ENCODE results near the gene LHFPL4.
"Not testable (repeated sequence)": the region's sequence is repeated elsewhere in the genome, so short reads cannot be mapped to it uniquely, and the experiment has no call there.

Gene LHFPL4

GRCh38 chr3:9496893-9497292 is 56.7 kb downstream of the LHFPL4 start:
- no peak for DNase-seq (ENCODE audit: low read depth)
- TF ChIP-seq CTCF (conservative IDR thresholded peaks at IDR 0.05; ENCODE audit: low read length) = no peak
- H3K4me3 ChIP-seq (ENCODE audit: low read length) = no peak overlapping the region

GRCh38 chr3:9494036-9494435 is 59.6 kb downstream of the LHFPL4 start:
- DNase-seq (ENCODE audit: low read depth); H3K4me3 ChIP-seq (ENCODE audit: low read length): not testable (repeated sequence)

- peak; percentile 6 for DNase-seq (ENCODE audit: low read depth)
- H3K4me3 ChIP-seq (ENCODE audit: low read length) = no peak overlapping the region
- no peak for TF ChIP-seq CTCF (conservative IDR thresholded peaks at IDR 0.05; ENCODE audit: low read length)
Measured at GRCh38 chr3:9491506-9491905, 62.1 kb downstream of the LHFPL4 start.

GRCh38 chr3:9485248-9485647 is 68.4 kb downstream of the LHFPL4 start:
- H3K4me3 ChIP-seq (ENCODE audit: low read length) = no peak overlapping the region
- TF ChIP-seq CTCF (conservative IDR thresholded peaks at IDR 0.05; ENCODE audit: low read length) = no peak
- no peak for DNase-seq (ENCODE audit: low read depth)

- no peak for TF ChIP-seq CTCF (conservative IDR thresholded peaks at IDR 0.05; ENCODE audit: low read length)
- DNase-seq (ENCODE audit: low read depth) = no peak
- H3K4me3 ChIP-seq (ENCODE audit: low read length) = no peak overlapping the region
Measured at GRCh38 chr3:9480265-9480664, 73.4 kb downstream of the LHFPL4 start.

GRCh38 chr3:9476935-9477334 is 76.7 kb downstream of the LHFPL4 start:
- no peak for TF ChIP-seq CTCF (conservative IDR thresholded peaks at IDR 0.05; ENCODE audit: low read length)
- no peak overlapping the region for H3K4me3 ChIP-seq (ENCODE audit: low read length)
- no peak for DNase-seq (ENCODE audit: low read depth)

GRCh38 chr3:9474482-9474881 is 79.1 kb downstream of the LHFPL4 start:
- H3K4me3 ChIP-seq (ENCODE audit: low read length) = no peak overlapping the region
- TF ChIP-seq CTCF (conservative IDR thresholded peaks at IDR 0.05; ENCODE audit: low read length) = no peak
- no peak for DNase-seq (ENCODE audit: low read depth)

- H3K4me3 ChIP-seq (ENCODE audit: low read length) = no peak overlapping the region
Measured at GRCh38 chr3:9473496-9474065, 80.0 kb downstream of the LHFPL4 start.

More at GRCh38 chr3:9473496-9474065, 80.0 kb downstream of the LHFPL4 start:
- no peak for TF ChIP-seq CTCF (conservative IDR thresholded peaks at IDR 0.05; ENCODE audit: low read length)
- peak; percentile 4 for DNase-seq (ENCODE audit: low read depth)
